AG08396 (cell line): Measurements from ENCODE around the gene RHBDF2.

ENCODE experiments used
- DNase-seq: peaks from one replicate; pipeline ENCODE4 v3.0.0; 2012; ENCODE audit warnings: low spot score, mixed read lengths

Gene RHBDF2

DNA sequence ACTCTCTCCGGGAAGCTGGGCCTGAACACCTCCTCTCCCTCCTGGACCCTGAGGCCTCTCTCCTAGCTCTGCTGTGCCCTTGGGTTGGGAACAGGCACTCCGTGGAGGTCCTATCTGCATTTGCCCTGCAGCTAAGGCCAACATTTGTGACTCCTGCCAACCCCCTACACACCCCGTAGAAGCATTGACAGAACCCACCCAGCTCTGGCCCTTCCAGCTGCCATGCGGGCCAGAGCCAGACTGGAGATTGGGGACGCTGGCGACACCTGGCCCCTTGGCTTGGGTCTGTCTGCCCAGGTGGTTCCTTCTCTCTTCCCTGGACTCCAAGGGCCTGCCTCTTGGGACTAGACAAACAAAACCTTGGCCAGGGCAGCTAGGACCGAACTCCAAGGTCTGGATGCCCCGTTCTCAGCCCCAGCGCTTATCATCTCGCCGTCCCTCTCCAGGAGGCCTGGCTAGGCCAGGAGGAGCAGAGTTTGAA lies 644 bp upstream of the RHBDF2 start:
- no peak for DNase-seq

DNA sequence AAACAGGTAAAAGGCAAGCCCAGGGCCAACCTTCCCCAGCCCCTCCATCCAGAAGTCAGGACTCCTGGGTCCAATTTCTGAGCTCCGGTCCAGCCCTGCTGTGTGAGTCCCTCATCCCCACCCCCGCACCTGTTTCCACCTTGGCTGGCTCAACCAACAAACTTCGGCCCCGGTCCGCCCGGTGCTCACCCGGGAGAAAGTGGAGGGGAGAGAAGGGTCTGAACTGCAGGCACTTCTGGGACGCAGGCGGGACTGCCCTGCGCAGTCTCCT lies 541 bp downstream of the RHBDF2 start:
- DNase-seq: no peak

- no peak for DNase-seq
Measured at GRCh38 chr17:76500074-76500746, 1.0 kb downstream of the RHBDF2 start.

DNA sequence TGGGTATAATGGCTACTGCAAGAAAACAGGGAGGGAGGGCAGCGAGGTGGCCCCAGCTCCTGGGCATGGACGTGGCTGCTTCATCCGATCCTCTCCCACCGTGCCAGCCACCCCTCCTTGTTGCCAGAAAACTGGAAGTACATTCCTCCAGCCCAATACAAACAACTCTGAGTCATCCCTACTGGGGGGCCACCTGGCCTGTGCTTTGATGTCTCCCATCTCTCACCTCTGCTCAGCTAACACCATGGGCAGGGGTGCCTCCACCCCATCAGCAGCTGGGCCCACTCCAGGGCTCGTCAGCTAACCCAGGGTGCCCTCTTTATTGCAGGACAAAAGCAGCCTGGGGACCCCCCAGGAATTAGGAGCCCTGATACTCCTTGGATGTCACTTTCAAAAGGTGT lies 2.0 kb downstream of the RHBDF2 start:
- DNase-seq: no peak

- DNase-seq: no peak
Measured at GRCh38 chr17:76498876-76499251, 2.4 kb downstream of the RHBDF2 start.

DNA sequence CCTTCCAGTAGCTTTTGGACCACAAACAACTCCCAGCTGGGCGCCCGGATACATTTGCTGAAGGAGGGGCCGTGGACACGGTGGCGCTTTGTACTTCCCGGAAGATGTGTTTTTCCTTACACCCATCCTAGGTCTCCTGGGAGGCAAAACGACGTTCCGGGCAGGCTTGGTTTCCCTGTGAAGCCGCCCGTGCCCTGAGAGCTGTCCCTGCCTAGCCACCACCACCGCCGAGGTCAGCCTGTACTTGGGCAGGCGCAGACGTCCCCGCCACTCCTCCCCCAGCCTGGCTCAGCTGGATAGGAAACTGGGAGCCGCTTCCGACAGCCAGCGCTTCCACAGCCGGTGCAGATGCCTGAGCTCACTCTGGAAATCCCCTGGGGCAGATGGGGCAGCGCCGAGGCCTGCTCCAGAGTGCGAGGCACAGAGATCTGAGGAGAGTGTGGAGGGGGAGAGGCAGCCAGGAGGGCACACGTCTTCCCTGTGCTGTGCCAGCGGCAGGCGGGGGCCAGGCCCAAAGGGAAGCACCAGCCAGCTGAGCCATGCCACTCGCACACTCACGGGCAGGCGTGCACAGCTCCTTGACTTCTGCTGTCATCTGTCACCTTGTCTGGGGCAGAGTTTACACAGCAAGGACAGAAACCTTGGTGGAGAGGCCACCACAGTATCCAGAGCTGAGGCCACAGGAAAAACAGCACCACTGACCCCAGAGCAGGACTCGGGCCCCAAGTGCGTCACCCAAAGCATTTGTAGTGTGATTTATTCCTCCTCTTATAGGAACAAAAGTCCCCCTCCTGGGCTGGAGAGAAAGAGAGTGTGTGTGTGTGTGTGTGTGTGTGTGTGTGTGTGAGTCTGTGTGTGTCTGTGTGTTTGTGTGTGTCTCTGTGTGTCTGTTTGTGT lies 3.0 kb downstream of the RHBDF2 start:
- DNase-seq: peak; percentile 84

- DNase-seq: no peak
Measured at GRCh38 chr17:76497699-76497978, 3.6 kb downstream of the RHBDF2 start.

- no peak for DNase-seq
Measured at GRCh38 chr17:76496464-76496863, 4.8 kb downstream of the RHBDF2 start.

- DNase-seq: no peak
Measured at GRCh38 chr17:76495663-76496400, 5.4 kb downstream of the RHBDF2 start.

GRCh38 chr17:76493505-76494167 lies 7.6 kb downstream of the RHBDF2 start:
- DNase-seq: no peak

DNA sequence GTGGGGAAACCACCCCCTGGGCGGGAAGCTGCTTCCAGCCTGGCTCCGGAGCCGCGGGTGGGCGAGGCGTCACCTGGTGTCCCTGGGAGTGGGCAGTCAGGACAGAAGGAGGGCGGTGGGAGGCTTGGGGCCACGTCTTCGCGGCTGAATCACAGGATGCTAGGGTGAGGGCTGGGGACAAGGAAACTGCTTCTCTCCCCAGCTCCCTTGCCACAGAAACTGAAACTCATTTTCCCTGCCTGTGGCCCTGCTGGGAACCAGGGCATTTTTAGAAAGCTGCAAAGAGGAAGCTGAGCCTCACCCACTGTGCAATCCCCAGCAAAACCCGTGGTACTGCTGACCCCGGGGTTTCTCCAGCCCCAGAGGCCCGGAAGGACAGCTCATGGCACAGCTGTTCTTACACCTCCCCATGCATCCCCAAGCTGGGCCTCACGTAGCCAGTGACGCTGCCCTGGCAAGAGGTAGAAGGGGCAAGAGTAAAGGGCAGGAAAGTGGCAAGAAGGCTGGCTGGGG lies 8.2 kb downstream of the RHBDF2 start:
- peak; percentile 80 for DNase-seq

- no peak for DNase-seq
Measured at GRCh38 chr17:76492123-76492988, 8.9 kb downstream of the RHBDF2 start.

DNA sequence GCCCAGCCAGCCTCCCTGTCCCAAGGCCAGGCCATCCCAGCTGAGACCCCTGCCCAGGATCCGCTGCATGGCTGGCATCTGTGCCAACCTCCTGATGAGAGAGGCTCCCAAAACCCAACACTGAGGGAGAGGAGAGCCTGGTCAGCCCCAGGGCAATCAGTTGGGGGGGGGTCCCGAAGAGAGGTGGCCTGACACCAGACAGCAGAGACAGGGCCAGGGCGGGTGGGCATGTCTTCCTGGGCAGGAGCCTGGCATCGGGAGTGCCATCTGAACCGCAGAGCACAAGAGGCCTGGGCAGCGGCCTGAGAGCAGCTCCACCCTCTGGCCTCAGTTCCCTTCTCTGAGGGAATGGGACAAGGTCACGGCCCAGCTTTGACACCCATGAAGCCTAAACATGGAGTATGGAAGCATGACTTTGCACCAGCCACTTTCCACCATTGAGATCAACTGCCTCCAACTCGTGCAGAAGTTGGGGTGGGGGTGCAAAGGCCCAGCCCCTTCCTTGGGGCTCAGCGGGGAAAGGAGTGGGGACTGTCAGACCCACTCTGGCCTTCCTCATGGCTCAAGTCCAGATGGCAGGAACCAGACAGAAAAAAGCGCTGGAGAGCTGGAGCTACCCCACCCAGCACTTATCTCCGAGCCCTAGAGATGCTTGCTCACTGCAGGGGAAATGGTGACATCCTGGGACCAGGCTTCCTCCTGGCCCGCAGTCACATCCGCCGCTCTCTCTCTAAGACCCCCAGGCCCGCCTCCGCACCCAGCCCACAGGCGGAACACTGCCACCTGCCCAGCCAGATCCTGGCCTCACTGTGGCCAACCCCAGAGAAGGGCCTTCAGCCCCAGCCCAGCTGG lies 9.7 kb downstream of the RHBDF2 start:
- no peak for DNase-seq

- DNase-seq: no peak
Measured at GRCh38 chr17:76490112-76490710, 11.0 kb downstream of the RHBDF2 start.

DNA sequence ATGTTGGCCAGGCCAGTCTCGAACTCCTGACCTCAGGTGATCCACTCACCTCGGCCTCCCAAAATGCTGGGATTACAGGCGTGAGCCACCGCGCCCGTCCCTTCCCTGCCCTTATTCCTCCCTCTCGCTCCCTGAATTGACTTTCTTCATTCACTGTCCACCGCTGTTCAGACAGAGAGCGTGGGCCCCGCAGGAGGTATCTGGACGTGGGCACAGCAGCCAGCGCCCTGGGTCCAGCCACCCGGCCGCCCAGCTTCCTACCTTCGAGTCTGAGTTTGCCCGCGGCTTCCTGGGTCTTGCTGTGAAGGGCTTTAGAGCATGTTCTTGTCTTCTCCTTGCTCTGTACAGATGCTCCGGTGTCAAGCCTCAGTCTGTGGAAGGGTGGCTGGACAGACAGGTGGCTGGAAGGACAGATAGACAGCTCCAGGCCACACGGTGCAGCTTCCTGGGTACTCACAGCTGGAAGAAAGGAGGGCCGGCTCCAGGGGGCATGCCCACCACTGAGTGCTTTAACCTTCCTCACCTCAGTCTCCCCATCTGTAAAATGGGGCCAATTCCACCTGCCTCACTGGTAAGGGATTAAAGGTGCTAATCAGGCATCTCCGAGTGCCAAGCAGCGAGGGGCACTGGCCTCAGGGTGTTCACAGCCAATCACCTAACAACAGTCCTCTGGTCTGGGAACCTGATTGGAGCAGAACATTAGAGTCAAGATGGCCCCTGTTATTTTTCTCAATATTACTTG lies 13.6 kb downstream of the RHBDF2 start:
- DNase-seq: no peak

DNA sequence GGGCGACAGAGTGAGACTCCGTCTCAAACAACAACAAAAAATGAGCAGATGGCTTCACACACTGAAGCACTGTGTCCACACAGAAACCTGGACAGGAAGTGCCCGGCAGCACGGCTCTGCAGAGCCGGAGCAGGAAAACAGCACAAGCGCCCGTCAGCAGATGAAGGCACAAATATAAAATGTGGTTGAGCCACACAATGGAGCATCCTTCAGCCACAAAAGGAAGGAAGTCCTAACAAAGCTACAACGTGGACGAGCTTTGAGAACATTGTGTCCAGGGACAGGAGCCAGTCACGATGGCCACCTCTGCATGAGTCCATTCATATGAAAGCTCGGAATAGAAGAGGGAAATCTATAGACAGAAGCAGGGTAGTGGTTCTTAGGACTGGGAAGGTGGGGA lies 15.7 kb downstream of the RHBDF2 start:
- DNase-seq: no peak

GRCh38 chr17:76484228-76484725 lies 16.9 kb downstream of the RHBDF2 start:
- DNase-seq: no peak

- no peak for DNase-seq
Measured at GRCh38 chr17:76481071-76481655, 20.1 kb downstream of the RHBDF2 start.

GRCh38 chr17:76480632-76481031 lies 20.6 kb downstream of the RHBDF2 start:
- no peak for DNase-seq
